Peyer's patch (tissue), 4 donors: ENCODE measurements around the gene ESF1.

Source experiments
- POLR2A ChIP-seq, 2 donors: fragments of 450-650 bp; IDR thresholded peaks; one replicate each; pipeline ENCODE4 v1.5.1; 2017; ENCODE audit warnings: antibody characterized with exemption in 2 of 2, mild to moderate bottlenecking in 2 of 2, moderate library complexity in 2 of 2
- TF ChIP-seq, protein P1 (sequence below), 6 experiments: fragments of 450-650 bp in 4 of 6; fragments of 200-600 bp in 2 of 6; sonication (generic) in 1 of 6; IDR thresholded peaks; one replicate each; pipeline ENCODE4 v1.5.1; 2017 to 2019; ENCODE audit warnings: antibody characterized with exemption in 6 of 6, mild to moderate bottlenecking in 3 of 6, moderate library complexity in 1 of 6

DNA sequence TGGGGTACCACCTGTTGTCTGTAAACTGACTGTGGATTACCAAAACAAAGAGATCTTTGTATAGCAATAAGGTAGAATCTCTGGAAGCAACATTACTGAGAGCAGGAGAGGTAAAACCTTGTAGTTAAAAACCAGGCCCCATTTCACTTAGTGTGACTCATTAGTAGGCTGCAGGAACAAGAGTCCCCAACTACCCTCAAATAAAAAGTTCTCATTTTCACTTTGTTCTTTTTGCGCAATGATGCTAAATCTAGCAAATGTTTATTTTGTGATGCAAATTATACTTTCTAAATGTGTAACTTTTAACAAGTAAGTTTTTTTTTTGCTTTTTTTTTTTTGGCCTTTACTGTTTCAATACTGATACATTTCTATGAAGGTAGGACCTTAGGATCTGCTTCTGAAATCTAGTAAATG is 67.1 kb downstream of the ESF1 start:
- TF ChIP-seq POLR2A (IDR thresholded peaks at IDR 0.05): no peak
- TF ChIP-seq, protein P1, sequence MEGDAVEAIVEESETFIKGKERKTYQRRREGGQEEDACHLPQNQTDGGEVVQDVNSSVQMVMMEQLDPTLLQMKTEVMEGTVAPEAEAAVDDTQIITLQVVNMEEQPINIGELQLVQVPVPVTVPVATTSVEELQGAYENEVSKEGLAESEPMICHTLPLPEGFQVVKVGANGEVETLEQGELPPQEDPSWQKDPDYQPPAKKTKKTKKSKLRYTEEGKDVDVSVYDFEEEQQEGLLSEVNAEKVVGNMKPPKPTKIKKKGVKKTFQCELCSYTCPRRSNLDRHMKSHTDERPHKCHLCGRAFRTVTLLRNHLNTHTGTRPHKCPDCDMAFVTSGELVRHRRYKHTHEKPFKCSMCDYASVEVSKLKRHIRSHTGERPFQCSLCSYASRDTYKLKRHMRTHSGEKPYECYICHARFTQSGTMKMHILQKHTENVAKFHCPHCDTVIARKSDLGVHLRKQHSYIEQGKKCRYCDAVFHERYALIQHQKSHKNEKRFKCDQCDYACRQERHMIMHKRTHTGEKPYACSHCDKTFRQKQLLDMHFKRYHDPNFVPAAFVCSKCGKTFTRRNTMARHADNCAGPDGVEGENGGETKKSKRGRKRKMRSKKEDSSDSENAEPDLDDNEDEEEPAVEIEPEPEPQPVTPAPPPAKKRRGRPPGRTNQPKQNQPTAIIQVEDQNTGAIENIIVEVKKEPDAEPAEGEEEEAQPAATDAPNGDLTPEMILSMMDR (IDR thresholded peaks at IDR 0.05): no peak
